HepG2 (cell line): ENCODE measurements around the gene WLS. TPM values are rescaled to one million over a fixed set of nuclear protein-coding genes. Genes with fewer than 3 reads are reported as not detected.

Experiments used
- ATAC-seq: fragments of 200-7000 bp; cut with Tn5 transposase; 3 replicates; pipeline ENCODE4 v1.9.1; 2020; ENCODE audit warnings: mild to moderate bottlenecking, moderate library complexity
- BruUV-seq: library from RNA; stranded (reverse); fragments of 400-500 nt; replicated peaks from 2 replicates; lab custom pipeline; 2021; lab: Mats Ljungman, UMichigan
- CTCF ChIA-PET: fragments of 300-600 bp; formaldehyde crosslinking; extraction: SDS; loops from one replicate; lab custom pipeline; 2021; ENCODE audit warnings: low total read pairs, inconsistent platforms, low intra/inter-chr PET ratio; lab: Yijun Ruan, JAX
- POLR2A ChIA-PET: fragments of 350-600 bp; sonication (Branson Sonifier 250); formaldehyde crosslinking; loops from one replicate; lab custom pipeline; 2020; ENCODE audit warnings: antibody characterized with exemption, inconsistent platforms; lab: Yijun Ruan, JAX
- DNase-seq: peaks from one replicate; pipeline ENCODE4 v3.0.0-alpha.2; 2015; ENCODE audit warnings: low spot score
- FAIRE-seq: peaks from 3 replicates; lab custom pipeline; 2011; peaks lifted over from hg19 to GRCh38; lab: Jason Lieb, UNC
- H2AFZ ChIP-seq: one replicate; pipeline ENCODE4 v1.6.1; 2011; ENCODE audit warnings: low read length, inconsistent platforms
- H3K27ac ChIP-seq: fragments of 300-600 bp; 3 replicates; pipeline ENCODE4 v1.8.0; 2011; ENCODE audit warnings: mixed run types, mild to moderate bottlenecking, mixed read lengths, low read length, inconsistent platforms; ENCODE audit not compliant: insufficient read depth; ENCODE audit errors: extremely low read length
- H3K27me3 ChIP-seq, 2 experiments: fragments of 200-600 bp in 1 of 2; 2 replicates in 1 of 2; 3 replicates in 1 of 2; pipeline versions ENCODE4 v1.6.0 to v1.8.0; 2011; ENCODE audit warnings: low read length in 2 of 2, mild to moderate bottlenecking in 2 of 2, moderate library complexity in 2 of 2, inconsistent platforms in 1 of 2; ENCODE audit not compliant: insufficient read depth in 2 of 2, control insufficient read depth in 1 of 2
- H3K36me3 ChIP-seq, 2 experiments: fragments of 200-600 bp in 1 of 2; replicated peaks in 1 of 2; 2 replicates in 1 of 2; 3 replicates in 1 of 2; pipeline versions ENCODE4 v1.5.1 to v1.8.0; 2011; ENCODE audit warnings: low read length in 2 of 2, inconsistent platforms in 1 of 2; ENCODE audit not compliant: insufficient read depth in 2 of 2, control insufficient read depth in 1 of 2
- H3K4me1 ChIP-seq: 2 replicates; pipeline ENCODE4 v1.5.1; 2012; ENCODE audit warnings: low read length, inconsistent platforms; ENCODE audit not compliant: insufficient read depth
- H3K4me2 ChIP-seq: 2 replicates; pipeline ENCODE4 v1.6.0; 2011; ENCODE audit warnings: low read depth, low read length, inconsistent platforms
- H3K4me3 ChIP-seq, 3 experiments: fragments of 200-600 bp in 1 of 3; sonication (generic), shearing (Covaris generic) in 1 of 3; replicated peaks in 1 of 3; 2 replicates each; pipeline ENCODE4 v1.5.1; 2011 to 2016; ENCODE audit warnings: low read length in 3 of 3, inconsistent platforms in 2 of 3, low read depth in 2 of 3, mild to moderate bottlenecking in 2 of 3, control low read depth in 1 of 3, mixed read lengths in 1 of 3; ENCODE audit not compliant: insufficient read depth in 1 of 3
- H3K79me2 ChIP-seq: one replicate; pipeline ENCODE4 v1.6.1; 2011; ENCODE audit warnings: low read length, inconsistent platforms; ENCODE audit not compliant: insufficient read depth
- H3K9ac ChIP-seq: 2 replicates; pipeline ENCODE4 v1.6.0; 2011; ENCODE audit warnings: mild to moderate bottlenecking, low read depth, low read length, inconsistent platforms; ENCODE audit not compliant: insufficient read depth
- H3K9me3 ChIP-seq: 2 replicates; pipeline ENCODE4 v1.5.1; 2012; ENCODE audit warnings: mild to moderate bottlenecking, low read length
- H4K20me1 ChIP-seq: 2 replicates; pipeline ENCODE4 v1.6.0; 2011; ENCODE audit warnings: inconsistent platforms, mild to moderate bottlenecking, low read length, moderate library complexity; ENCODE audit not compliant: insufficient read depth
- IKZF1 ChIP-seq: fragments of 450-650 bp; IDR thresholded peaks from 2 replicates; pipeline ENCODE4 v1.7.1; 2016
- ONECUT2 ChIP-seq: sonication (generic); formaldehyde crosslinking; IDR thresholded peaks from 2 replicates; pipeline ENCODE4 v1.4.0; 2020; ENCODE audit warnings: missing genetic modification reagents
- SP5 ChIP-seq: IDR thresholded peaks from 2 replicates; pipeline ENCODE4 v1.6.1; 2016; ENCODE audit warnings: low read depth, borderline replicate concordance
- YEATS4 ChIP-seq: sonication (generic); formaldehyde crosslinking; IDR thresholded peaks from 2 replicates; pipeline ENCODE4 v1.4.0; 2020; ENCODE audit warnings: missing genetic modification reagents, borderline replicate concordance
- ZNF143 ChIP-seq: sonication (generic); formaldehyde crosslinking; IDR thresholded peaks from 2 replicates; pipeline ENCODE4 v1.4.0; 2020; ENCODE audit warnings: missing genetic modification reagents
- ZNF337 ChIP-seq: sonication (generic); formaldehyde crosslinking; IDR thresholded peaks from 2 replicates; pipeline ENCODE4 v1.5.1; 2020; ENCODE audit warnings: missing genetic modification reagents, low read depth, mild to moderate bottlenecking, borderline replicate concordance
- WGBS: methylation state at CpG from one replicate; pipeline ENCODE4 v1.1.6; 2017; ENCODE audit warnings: low lambda C conversion rate; 5-methylcytosine and 5-hydroxymethylcytosine counted together
- in situ Hi-C: cut with HindIII; loops from 2 replicates; pipeline ENCODE4 v1.10.0; 2017; ENCODE audit warnings: low pct_unique_long_range_greater_than_20kb; ENCODE audit not compliant: extremely low pct_ligation_motif_present
- intact Hi-C: fragments of 100-400 bp; cut with micrococcal nuclease; formaldehyde crosslinking; loops from one replicate; pipeline ENCODE4 v1.10.0; 2022; ENCODE audit not compliant: unreplicated experiment
- polyA plus RNA-seq, 8 experiments: library from polyadenylated mRNA; depleted of rRNA in 3 of 8; stranded (reverse) in 7 of 8; unstranded in 1 of 8; fragments of >200 nt; fragmentation: Illumina TruSeq in 4 of 8; extraction: Trizol in 4 of 8; gene quantifications; 2 replicates each; pipeline versions ENCODE4 v1.2.1 to v1.2.3, GENCODE V29; 2011 to 2016; ENCODE audit warnings: low read depth in 4 of 8, missing spikeins in 1 of 8, mixed read lengths in 1 of 8; ENCODE audit not compliant: insufficient read depth in 1 of 8
- total RNA-seq, 5 experiments: library from RNA; depleted of rRNA; stranded (reverse); fragments of >200 nt; fragmentation: Illumina TruSeq; extraction: Trizol; gene quantifications; 2 replicates each; pipeline ENCODE4 v1.2.3, GENCODE V29; 2016; ENCODE audit warnings: low read depth in 1 of 5
- TF ChIP-seq, protein P1 (sequence below): sonication (generic); formaldehyde crosslinking; IDR thresholded peaks from 2 replicates; pipeline ENCODE4 v1.4.0; 2020; ENCODE audit warnings: missing genetic modification reagents, borderline replicate concordance
- TF ChIP-seq, protein P2 (sequence below): sonication (generic); formaldehyde crosslinking; IDR thresholded peaks from 2 replicates; pipeline ENCODE4 v1.5.0; 2020; ENCODE audit warnings: mild to moderate bottlenecking, missing genetic modification reagents, borderline replicate concordance
- TF ChIP-seq, protein P3 (sequence below), 2 experiments: sonication (generic) in 1 of 2; formaldehyde crosslinking in 1 of 2; IDR thresholded peaks; 2 replicates each; pipeline versions ENCODE4 v1.5.1 to v1.6.1; 2011 to 2020; ENCODE audit warnings: borderline replicate concordance in 1 of 2, low read depth in 1 of 2, low read length in 1 of 2, mild to moderate bottlenecking in 1 of 2, missing genetic modification reagents in 1 of 2, moderate library complexity in 1 of 2

Gene WLS
- total and polyA plus RNA-seq, 2 of the 13 experiments (the other 11 are each of a cell fraction or from before 2014, with no cell fraction given), result not detected

DNA sequence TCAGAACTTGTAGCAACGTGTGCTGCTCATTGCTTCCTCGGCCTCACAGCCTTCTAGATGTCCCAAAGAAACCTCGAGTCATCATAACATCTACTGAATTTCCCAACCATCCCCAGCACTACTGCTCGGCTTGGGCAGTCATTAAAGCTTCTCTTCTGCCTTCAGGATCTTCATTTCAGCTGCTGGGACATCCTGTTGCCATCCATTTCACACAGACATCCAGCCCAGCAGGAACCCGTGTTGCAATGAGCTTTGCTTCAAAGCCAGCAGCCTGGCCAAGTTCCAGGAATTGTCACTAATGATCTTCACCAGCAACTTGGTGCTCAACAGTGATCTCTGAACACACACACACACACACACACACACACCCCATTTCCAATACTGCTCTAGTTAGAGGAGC lies 18.5 kb downstream of the WLS start (continued):
- TF ChIP-seq, protein P1, sequence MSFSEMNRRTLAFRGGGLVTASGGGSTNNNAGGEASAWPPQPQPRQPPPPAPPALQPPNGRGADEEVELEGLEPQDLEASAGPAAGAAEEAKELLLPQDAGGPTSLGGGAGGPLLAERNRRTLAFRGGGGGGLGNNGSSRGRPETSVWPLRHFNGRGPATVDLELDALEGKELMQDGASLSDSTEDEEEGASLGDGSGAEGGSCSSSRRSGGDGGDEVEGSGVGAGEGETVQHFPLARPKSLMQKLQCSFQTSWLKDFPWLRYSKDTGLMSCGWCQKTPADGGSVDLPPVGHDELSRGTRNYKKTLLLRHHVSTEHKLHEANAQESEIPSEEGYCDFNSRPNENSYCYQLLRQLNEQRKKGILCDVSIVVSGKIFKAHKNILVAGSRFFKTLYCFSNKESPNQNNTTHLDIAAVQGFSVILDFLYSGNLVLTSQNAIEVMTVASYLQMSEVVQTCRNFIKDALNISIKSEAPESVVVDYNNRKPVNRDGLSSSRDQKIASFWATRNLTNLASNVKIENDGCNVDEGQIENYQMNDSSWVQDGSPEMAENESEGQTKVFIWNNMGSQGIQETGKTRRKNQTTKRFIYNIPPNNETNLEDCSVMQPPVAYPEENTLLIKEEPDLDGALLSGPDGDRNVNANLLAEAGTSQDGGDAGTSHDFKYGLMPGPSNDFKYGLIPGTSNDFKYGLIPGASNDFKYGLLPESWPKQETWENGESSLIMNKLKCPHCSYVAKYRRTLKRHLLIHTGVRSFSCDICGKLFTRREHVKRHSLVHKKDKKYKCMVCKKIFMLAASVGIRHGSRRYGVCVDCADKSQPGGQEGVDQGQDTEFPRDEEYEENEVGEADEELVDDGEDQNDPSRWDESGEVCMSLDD (CRISPR knock-in tag), result no peak
- TF ChIP-seq ZNF143 (CRISPR knock-in tag) (no peak), ZNF337 (CRISPR knock-in tag) (no peak), YEATS4 (no peak)

DNA sequence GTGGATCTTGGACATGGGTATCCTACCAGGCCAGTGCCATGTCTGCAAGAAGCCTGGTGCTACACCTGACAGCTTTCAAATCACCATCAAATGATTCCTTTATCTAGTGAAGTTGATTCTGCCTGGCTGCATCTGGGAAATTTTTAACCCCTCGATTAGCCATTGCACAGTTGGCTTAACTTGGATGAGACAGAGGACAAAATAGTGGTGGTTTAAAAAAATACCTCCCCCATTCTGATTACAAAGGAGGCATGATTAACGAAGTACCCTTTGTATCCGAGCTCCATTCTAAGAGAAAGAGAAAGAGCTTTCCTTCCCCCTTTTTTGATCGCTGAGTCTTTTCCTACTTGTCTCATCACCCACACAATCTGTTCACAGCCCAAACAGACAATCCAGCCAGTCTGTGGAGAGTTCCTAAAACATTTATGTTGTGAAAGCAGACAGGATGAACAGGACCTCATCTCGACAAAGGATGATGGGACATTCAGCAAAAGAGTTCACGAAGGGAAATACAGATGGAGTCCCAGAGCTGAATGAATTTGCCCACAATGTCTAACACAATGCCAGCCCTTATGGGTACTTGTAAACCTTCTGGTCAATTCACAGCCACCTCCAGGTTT lies 20.5 kb downstream of the WLS start:
- Histone ChIP-seq H3K4me2 (no peak overlapping the region), H3K27ac (no peak overlapping the region), H2AFZ (no peak overlapping the region), H3K27me3 (no peaks in the 10 kb centered on the region), H3K4me3 (no peak overlapping the region), H3K79me2 (no peaks in the 10 kb centered on the region), H3K36me3 (no peaks in the 10 kb centered on the region), H3K4me1 (no peaks in the 10 kb centered on the region), H4K20me1 (no peaks in the 10 kb centered on the region), H3K9me3 (no peaks in the 10 kb centered on the region), H3K9ac (no peak overlapping the region)
- DNase-seq (no peak), ATAC-seq (no peak), FAIRE-seq (no peak)
- BruUV-seq, result no TSS peak
- WGBS, result 3% methylated on average over 6 of the region's 6 CpGs
- intact Hi-C loops (no loop called here), in situ Hi-C loops (no loop called here)
- TF ChIP-seq IKZF1 (no peak), ONECUT2 (CRISPR knock-in tag) (no peak), SP5 (CRISPR knock-in tag) (no peak)
- TF ChIP-seq, protein P2, sequence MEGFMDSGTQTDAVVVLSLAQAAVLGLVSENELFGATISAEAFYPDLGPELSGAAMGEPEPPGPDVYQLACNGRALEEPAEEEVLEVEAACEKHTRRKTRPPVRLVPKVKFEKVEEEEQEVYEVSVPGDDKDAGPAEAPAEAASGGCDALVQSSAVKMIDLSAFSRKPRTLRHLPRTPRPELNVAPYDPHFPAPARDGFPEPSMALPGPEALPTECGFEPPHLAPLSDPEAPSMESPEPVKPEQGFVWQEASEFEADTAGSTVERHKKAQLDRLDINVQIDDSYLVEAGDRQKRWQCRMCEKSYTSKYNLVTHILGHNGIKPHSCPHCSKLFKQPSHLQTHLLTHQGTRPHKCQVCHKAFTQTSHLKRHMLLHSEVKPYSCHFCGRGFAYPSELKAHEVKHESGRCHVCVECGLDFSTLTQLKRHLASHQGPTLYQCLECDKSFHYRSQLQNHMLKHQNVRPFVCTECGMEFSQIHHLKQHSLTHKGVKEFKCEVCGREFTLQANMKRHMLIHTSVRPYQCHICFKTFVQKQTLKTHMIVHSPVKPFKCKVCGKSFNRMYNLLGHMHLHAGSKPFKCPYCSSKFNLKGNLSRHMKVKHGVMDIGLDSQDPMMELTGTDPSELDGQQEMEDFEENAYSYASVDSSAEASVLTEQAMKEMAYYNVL (CRISPR knock-in tag), result no peak
- TF ChIP-seq, protein P3, sequence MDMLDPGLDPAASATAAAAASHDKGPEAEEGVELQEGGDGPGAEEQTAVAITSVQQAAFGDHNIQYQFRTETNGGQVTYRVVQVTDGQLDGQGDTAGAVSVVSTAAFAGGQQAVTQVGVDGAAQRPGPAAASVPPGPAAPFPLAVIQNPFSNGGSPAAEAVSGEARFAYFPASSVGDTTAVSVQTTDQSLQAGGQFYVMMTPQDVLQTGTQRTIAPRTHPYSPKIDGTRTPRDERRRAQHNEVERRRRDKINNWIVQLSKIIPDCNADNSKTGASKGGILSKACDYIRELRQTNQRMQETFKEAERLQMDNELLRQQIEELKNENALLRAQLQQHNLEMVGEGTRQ (IDR thresholded peaks at IDR 0.05; ENCODE audit: low read depth, low read length), result no peak
- TF ChIP-seq, protein P3 (CRISPR knock-in tag; IDR thresholded peaks at IDR 0.05; ENCODE audit: borderline replicate concordance), result no peak
- CTCF ChIA-PET, result no interaction called here
- POLR2A ChIA-PET, result no interaction called here
